Posterior cingulate gyrus (tissue), 11 donors: Measurements from ENCODE around the gene MTUS2.

ENCODE experiments used
- DNase-seq, 10 donors: peaks; one replicate each; pipeline versions ENCODE4 v3.0.0 to v3.0.0-alpha.2; 2020 to 2021; ENCODE audit warnings: mixed read lengths in 3 of 10
- intact Hi-C: fragments of 100-400 bp; cut with DNase I; formaldehyde crosslinking; loops from one replicate; pipeline ENCODE4 v1.15.1; 2023

The MTUS2 gene

GRCh38 chr13:28854657-28855056 lies 34.5 kb downstream of the MTUS2 start:
- DNase-seq = no peak
- intact Hi-C loops = no loop called here

- DNase-seq = peak in 3 of 10 donors; percentile 9 to 81 (median 78)
- intact Hi-C loops = no loop called here
Measured at GRCh38 chr13:28856287-28856686, 36.1 kb downstream of the MTUS2 start.

GRCh38 chr13:28859069-28859468 lies 38.9 kb downstream of the MTUS2 start:
- no peak for DNase-seq
- intact Hi-C loops = no loop called here

DNA sequence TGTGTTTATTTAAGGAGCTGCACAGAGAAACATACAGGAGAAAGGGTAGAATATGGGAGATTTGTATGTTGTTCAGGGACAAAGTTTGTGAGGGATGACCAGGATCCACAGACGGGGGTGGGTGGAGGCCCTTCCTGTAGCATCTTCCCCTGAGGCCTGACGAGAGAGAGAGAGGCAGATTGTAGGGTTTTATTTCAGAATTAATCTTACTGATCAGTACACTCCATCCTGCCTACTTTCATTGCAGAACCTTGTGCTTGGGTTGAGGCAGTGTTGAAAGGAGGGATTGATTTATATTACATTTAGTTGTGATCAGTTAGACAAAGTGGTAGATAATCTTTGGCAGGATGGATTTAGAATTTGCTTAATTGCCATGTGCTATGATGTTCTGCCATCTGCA lies 39.6 kb downstream of the MTUS2 start:
- intact Hi-C loops = no loop called here
- no peak for DNase-seq

DNA sequence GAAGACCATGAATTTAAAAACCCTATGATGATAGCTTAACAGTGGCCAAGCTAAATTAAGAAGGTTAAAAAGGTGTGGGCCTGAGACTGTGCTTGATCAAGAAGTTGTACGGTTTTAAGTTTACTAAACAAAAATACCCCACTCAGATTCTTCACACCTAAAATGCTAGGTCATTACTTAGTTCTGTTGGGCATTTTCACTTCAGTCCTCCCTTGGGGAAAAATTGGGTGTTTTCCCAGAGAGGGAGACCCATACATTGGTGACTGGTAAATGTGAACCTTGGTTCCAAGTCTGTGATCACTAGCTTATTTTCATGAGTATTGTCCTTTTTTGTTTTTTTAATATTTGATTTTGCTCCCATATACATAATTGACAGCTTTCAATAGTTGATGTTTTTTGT lies 44.4 kb downstream of the MTUS2 start:
- no peak for DNase-seq
- intact Hi-C loops = no loop called here

- DNase-seq = no peak
- intact Hi-C loops = no loop called here
Measured at GRCh38 chr13:28865149-28865744, 45.1 kb downstream of the MTUS2 start.

GRCh38 chr13:28865951-28866350 lies 45.8 kb downstream of the MTUS2 start:
- intact Hi-C loops = no loop called here
- no peak for DNase-seq

- no peak for DNase-seq
- intact Hi-C loops = no loop called here
Measured at GRCh38 chr13:28866932-28867331, 46.8 kb downstream of the MTUS2 start.

DNA sequence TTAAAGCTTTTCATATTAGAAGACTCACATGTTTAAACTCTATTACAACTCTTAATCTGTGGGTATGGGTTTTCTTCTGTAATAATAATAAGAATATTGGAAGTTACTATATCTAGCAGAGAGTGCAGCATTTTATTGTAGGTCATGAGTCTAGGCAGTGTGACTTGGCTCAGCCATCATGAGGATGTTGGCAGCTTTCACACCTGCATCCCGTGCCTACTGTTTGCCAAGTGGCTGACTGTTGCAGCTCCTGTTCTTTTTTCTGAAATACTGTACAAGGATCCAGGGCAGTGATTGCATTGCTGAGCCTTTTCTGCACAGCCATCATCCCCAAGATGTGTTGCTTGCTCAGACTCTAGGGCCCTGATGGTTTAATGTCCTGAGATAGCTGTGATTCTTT lies 47.4 kb downstream of the MTUS2 start:
- intact Hi-C loops = no loop called here
- no peak for DNase-seq

DNA sequence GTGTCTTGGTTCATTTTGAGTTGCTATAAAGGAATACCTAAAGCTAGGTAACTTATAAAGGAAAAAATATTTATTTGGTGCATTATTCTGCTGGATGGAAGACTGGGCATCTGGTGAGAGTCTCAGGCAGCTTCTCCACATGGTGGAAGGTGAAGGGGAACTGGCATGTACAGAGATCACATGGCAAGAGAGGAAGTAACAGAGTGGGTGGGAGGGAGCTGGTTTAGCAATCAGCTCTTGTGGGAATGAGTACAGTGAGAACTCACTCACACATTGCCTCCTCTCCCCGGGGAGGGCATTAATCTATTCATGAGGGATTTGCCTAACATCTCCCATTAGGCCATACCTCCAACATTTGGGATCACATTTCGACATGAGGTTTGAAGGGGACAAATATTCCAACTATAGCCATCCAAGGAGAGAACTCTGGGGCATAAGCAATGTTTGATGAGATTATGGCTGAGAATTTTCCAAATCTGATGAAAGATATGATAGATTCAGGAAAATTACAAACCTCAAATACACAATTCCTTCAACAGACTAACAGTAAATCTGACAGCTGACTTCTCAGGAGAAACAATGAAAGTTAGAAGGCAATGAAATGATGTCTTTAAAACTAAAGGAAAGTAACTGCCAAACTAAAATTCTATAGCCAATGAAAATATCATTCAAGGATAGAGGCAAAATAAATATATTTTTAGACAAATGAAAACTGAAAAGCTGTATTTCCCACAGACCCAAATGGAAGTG lies 52.5 kb downstream of the MTUS2 start:
- DNase-seq = no peak
- intact Hi-C loops = no loop called here

- DNase-seq = no peak
- intact Hi-C loops = no loop called here
Measured at GRCh38 chr13:28875846-28876615, 55.9 kb downstream of the MTUS2 start.

- intact Hi-C loops = no loop called here
Measured at GRCh38 chr13:28877408-28877807, 57.3 kb downstream of the MTUS2 start.

GRCh38 chr13:28885181-28885580 lies 65.0 kb downstream of the MTUS2 start:
- intact Hi-C loops = no loop called here
- no peak for DNase-seq

More at GRCh38 chr13:28877408-28877807, 57.3 kb downstream of the MTUS2 start:
- DNase-seq = no peak

- no peak for DNase-seq
- intact Hi-C loops = no loop called here
Measured at GRCh38 chr13:28889086-28889732, 69.1 kb downstream of the MTUS2 start.

GRCh38 chr13:28890712-28891111 lies 70.6 kb downstream of the MTUS2 start:
- no peak for DNase-seq

DNA sequence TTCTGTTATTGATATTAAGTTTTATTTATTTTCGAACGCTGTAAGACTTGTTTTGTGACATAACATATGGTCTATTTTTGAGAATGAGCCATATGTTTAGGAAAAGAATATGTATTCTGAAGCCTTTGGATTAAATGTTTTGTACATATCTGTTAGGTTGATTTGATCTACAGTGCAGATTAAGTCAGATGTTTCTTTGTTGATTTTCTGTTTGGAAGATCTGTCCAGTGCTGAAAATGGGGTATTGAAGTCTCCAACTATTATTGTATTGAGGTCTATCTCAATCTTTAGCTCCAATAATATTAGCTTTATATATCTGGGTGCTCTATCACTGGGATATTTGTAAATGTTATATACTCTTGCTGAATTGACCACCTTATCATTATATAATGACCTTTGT lies 97.9 kb downstream of the MTUS2 start:
- no peak for DNase-seq
- intact Hi-C loops = no loop called here

More at GRCh38 chr13:28890712-28891111, 70.6 kb downstream of the MTUS2 start:
- intact Hi-C loops = no loop called here

DNA sequence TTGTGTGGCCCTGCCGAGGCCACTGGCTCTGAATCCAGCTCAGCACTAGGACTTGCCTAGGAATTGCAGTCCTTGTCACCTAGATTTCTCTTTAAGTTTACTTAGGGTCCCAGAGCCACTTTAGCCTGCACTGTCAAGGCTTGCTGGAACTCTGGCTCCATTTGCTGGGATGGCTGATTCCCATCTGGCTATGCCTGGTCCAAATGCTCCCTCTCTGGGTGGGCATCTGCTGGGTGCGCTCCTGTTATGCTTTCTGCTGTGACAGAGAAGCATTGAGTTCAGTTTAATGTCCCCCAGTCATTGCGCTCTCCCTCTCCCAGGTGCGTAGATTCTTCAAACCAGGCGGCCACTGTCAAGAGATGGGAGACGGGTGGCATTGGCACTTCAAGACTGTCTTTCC lies 102.2 kb downstream of the MTUS2 start:
- intact Hi-C loops = no loop called here
- DNase-seq = no peak

DNA sequence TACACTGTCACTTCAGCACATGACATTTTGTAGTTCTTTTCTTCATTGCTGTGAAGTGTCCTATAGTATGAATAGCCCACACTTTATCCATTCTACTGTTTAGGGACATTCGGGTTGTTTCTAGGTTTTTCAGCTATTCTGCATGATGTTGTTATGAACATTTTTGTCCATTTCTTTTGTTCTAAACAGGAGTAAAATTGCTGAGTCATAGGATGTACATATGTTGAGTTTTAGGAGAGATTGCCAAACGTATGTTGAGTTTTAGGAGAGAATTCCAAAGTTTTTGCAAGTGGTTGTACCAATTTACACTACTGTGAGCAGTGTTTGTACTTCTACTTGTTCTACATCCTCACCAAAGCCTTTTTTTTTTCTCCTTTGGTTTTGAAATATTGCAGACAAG lies 115.0 kb downstream of the MTUS2 start:
- intact Hi-C loops = no loop called here
- no peak for DNase-seq

DNA sequence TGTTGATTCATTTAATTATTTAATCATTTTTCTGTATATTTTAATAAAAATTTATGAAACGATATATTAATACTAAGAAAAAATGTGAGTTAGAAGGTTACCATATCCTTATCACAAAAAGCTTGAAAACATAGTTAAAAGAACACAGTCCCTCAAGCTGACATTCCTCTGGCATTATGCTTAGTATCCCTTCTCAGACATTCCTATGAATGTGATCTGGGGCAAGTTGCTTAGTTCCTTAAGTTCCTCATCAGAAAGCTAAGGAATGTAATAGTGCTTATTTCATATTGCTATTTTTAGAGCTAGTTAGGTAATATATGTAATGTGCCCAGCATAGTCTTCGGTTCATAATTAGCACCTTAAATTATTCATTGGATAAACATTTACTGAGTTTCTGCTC lies 122.8 kb downstream of the MTUS2 start:
- intact Hi-C loops = no loop called here
- DNase-seq = no peak

DNA sequence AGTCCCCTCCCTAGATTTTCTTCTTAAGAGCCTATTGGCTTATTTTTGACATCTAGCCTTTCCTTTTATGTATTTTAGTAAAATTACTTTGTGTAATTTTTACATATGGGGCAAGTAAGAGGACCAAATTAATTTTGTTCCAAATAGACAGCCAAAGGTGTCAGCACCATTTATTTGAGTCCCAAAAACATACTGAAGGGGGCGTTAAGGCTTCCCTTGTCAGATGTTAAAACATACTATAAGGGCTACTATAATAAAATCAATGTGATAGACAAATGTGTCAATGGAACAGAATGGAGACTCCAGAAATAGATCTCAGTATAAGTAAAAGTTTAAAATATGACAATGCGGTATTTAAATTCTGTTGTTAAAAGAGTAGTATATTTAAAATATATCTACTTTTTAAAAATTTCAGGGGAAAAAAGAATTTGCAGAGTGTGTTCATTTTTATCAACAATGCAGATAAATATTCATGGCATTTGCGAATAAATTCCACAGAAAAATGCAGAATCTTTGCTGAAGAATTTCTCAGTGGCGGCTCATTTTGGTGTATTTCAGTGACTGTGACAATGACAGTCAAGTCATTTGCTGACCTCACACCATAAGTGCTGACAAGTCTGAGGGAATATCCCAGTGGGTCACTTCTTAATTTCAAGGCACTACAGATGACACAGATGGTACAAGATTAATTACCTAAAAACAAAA lies 133.7 kb downstream of the MTUS2 start:
- DNase-seq = no peak
- intact Hi-C loops = no loop called here

- no peak for DNase-seq
- intact Hi-C loops = no loop called here
Measured at GRCh38 chr13:28954419-28954725, 134.2 kb downstream of the MTUS2 start.
